H1 (cell line): ENCODE measurements around the gene VPS13A. TPM values are rescaled to one million over a fixed set of nuclear protein-coding genes. Genes with fewer than 3 reads are reported as not detected.

Experiments
- CTCF ChIA-PET: fragments of 300-600 bp; sonication (Branson Sonifier 250); formaldehyde crosslinking; loops from one replicate; lab custom pipeline; 2021; ENCODE audit not compliant: partially characterized antibody; lab: Charles Lee
- POLR2A ChIA-PET: fragments of 300-600 bp; sonication (Branson Sonifier 250); formaldehyde crosslinking; loops from one replicate; lab custom pipeline; 2021; ENCODE audit warnings: inconsistent platforms; ENCODE audit not compliant: partially characterized antibody; lab: Charles Lee
- DNase-seq, 2 experiments: peaks; one replicate each; pipeline versions ENCODE4 v3.0.0 to v3.0.0-alpha.2; 2010 to 2022; ENCODE audit warnings: low spot score in 2 of 2, low read depth in 1 of 2, mixed read lengths in 1 of 2
- FAIRE-seq: peaks from 2 replicates; lab custom pipeline; 2011; peaks lifted over from hg19 to GRCh38; lab: Jason Lieb, UNC
- H2AFZ ChIP-seq: 2 replicates; pipeline ENCODE4 v1.8.1; 2012; ENCODE audit warnings: low read length, inconsistent platforms
- H2AK5ac ChIP-seq: 2 replicates; pipeline ENCODE4 v1.6.1; 2013; ENCODE audit warnings: low read depth, low read length
- H2BK120ac ChIP-seq: replicated peaks from 2 replicates; pipeline ENCODE3; 2013; ENCODE audit warnings: low read depth, low read length, inconsistent platforms
- H2BK12ac ChIP-seq: 2 replicates; pipeline ENCODE4 v1.6.1; 2013; ENCODE audit warnings: low read depth, low read length
- H2BK15ac ChIP-seq: 2 replicates; pipeline ENCODE4 v1.6.1; 2013; ENCODE audit warnings: low read length
- H2BK20ac ChIP-seq: 2 replicates; pipeline ENCODE4 v1.6.1; 2013; ENCODE audit warnings: low read length
- H2BK5ac ChIP-seq: 2 replicates; pipeline ENCODE4 v1.6.1; 2013; ENCODE audit warnings: low read depth, low read length
- H3K14ac ChIP-seq: 2 replicates; pipeline ENCODE4 v1.6.1; 2013; ENCODE audit warnings: inconsistent platforms; ENCODE audit not compliant: insufficient read length
- H3K18ac ChIP-seq: 2 replicates; pipeline ENCODE4 v1.6.1; 2013; ENCODE audit warnings: low read length; ENCODE audit errors: extremely low read depth
- H3K23ac ChIP-seq: 2 replicates; pipeline ENCODE4 v1.6.1; 2013; ENCODE audit warnings: inconsistent platforms; ENCODE audit not compliant: insufficient read length
- H3K23me2 ChIP-seq: 2 replicates; pipeline ENCODE4 v1.6.1; 2013; ENCODE audit warnings: low read depth, low read length
- H3K27ac ChIP-seq: 2 replicates; pipeline ENCODE4 v1.6.1; 2011; ENCODE audit warnings: low read depth, low read length, inconsistent platforms
- H3K27me3 ChIP-seq, 4 experiments: replicated peaks in 1 of 4; 1 replicate in 1 of 4; 2 replicates in 3 of 4; pipeline versions ENCODE4 v1.6.1 to v1.8.1; 2011 to 2013; ENCODE audit warnings: low read length in 3 of 4, mild to moderate bottlenecking in 3 of 4, inconsistent platforms in 2 of 4, mixed read lengths in 2 of 4, moderate library complexity in 1 of 4; ENCODE audit not compliant: control insufficient read depth in 3 of 4, insufficient read depth in 3 of 4; ENCODE audit errors: extremely low read depth in 1 of 4
- H3K36me3 ChIP-seq, 4 experiments: 2 replicates each; pipeline versions ENCODE4 v1.6.1 to v1.8.1; 2011 to 2013; ENCODE audit warnings: mild to moderate bottlenecking in 4 of 4, low read length in 3 of 4, moderate library complexity in 2 of 4, control low read depth in 1 of 4, inconsistent platforms in 1 of 4; ENCODE audit not compliant: insufficient read depth in 4 of 4, control insufficient read depth in 2 of 4
- H3K4ac ChIP-seq: replicated peaks from 2 replicates; pipeline ENCODE3; 2013; ENCODE audit warnings: low read length, low read depth, mixed read lengths, inconsistent platforms; ENCODE audit not compliant: insufficient read length
- H3K4me1 ChIP-seq, 4 experiments: replicated peaks in 1 of 4; 1 replicate in 1 of 4; 2 replicates in 3 of 4; pipeline versions ENCODE4 v1.6.1 to v1.8.1; 2011 to 2013; ENCODE audit warnings: low read length in 3 of 4, inconsistent platforms in 2 of 4, mixed read lengths in 1 of 4; ENCODE audit not compliant: insufficient read depth in 4 of 4, control insufficient read depth in 3 of 4
- H3K4me2 ChIP-seq, 2 experiments: 2 replicates each; pipeline versions ENCODE4 v1.6.1 to v1.8.1; 2011 to 2013; ENCODE audit warnings: low read depth in 2 of 2, low read length in 2 of 2, control low read depth in 1 of 2, inconsistent platforms in 1 of 2, mild to moderate bottlenecking in 1 of 2; ENCODE audit not compliant: insufficient read depth in 1 of 2
- H3K4me3 ChIP-seq, 4 experiments: fragments of 200-600, 300-600 bp in 1 of 4; sonication (generic), shearing (Covaris generic), sonication (Bioruptor Twin) in 1 of 4; 2 replicates each; pipeline versions ENCODE4 v1.5.1 to v1.8.1; 2011 to 2016; ENCODE audit warnings: low read length in 4 of 4, low read depth in 3 of 4, control low read depth in 2 of 4, inconsistent platforms in 2 of 4, mild to moderate bottlenecking in 2 of 4, mixed read lengths in 1 of 4, moderate library complexity in 1 of 4; ENCODE audit not compliant: insufficient read depth in 2 of 4; ENCODE audit errors: extremely low read depth in 1 of 4
- H3K56ac ChIP-seq: replicated peaks from 2 replicates; pipeline ENCODE3; 2013; ENCODE audit warnings: low read depth, mild to moderate bottlenecking, mixed read lengths, low read length, inconsistent platforms; ENCODE audit not compliant: insufficient read length
- H3K79me1 ChIP-seq: 2 replicates; pipeline ENCODE4 v1.6.1; 2013; ENCODE audit warnings: low read depth, low read length, control low read depth
- H3K79me2 ChIP-seq, 2 experiments: 2 replicates each; pipeline versions ENCODE4 v1.6.1 to v1.8.1; 2012 to 2013; ENCODE audit warnings: low read length in 2 of 2, mild to moderate bottlenecking in 2 of 2, inconsistent platforms in 1 of 2; ENCODE audit not compliant: insufficient read depth in 2 of 2, control insufficient read depth in 1 of 2
- H3K9ac ChIP-seq, 4 experiments: replicated peaks in 1 of 4; 1 replicate in 1 of 4; 2 replicates in 3 of 4; pipeline versions ENCODE4 v1.6.1 to v1.8.1; 2011 to 2013; ENCODE audit warnings: low read depth in 3 of 4, low read length in 3 of 4, control low read depth in 2 of 4, mild to moderate bottlenecking in 2 of 4, moderate library complexity in 2 of 4, inconsistent platforms in 1 of 4; ENCODE audit errors: extremely low read depth in 1 of 4
- H3K9me3 ChIP-seq, 2 experiments: 2 replicates each; pipeline versions ENCODE4 v1.6.1 to v1.8.1; 2012 to 2013; ENCODE audit warnings: mild to moderate bottlenecking in 2 of 2, moderate library complexity in 2 of 2, control low read depth in 1 of 2, inconsistent platforms in 1 of 2, low read depth in 1 of 2, low read length in 1 of 2, mixed read lengths in 1 of 2; ENCODE audit not compliant: insufficient read depth in 2 of 2
- H4K20me1 ChIP-seq, 2 experiments: replicated peaks in 1 of 2; 2 replicates each; pipeline versions ENCODE3 to v1.8.1; 2011 to 2013; ENCODE audit warnings: inconsistent platforms in 2 of 2, low read length in 2 of 2, mild to moderate bottlenecking in 1 of 2; ENCODE audit not compliant: insufficient read depth in 2 of 2, control insufficient read depth in 1 of 2
- H4K5ac ChIP-seq: 2 replicates; pipeline ENCODE4 v1.6.1; 2013; ENCODE audit warnings: low read length, low read depth, mixed read lengths, inconsistent platforms; ENCODE audit not compliant: insufficient read length
- H4K8ac ChIP-seq: 2 replicates; pipeline ENCODE4 v1.8.0; 2013; ENCODE audit warnings: mild to moderate bottlenecking, moderate library complexity, low read length, inconsistent platforms; ENCODE audit not compliant: insufficient read depth; ENCODE audit errors: extremely low read depth
- H4K91ac ChIP-seq: replicated peaks from 2 replicates; pipeline ENCODE3; 2013; ENCODE audit warnings: low read length, mixed read lengths, inconsistent platforms; ENCODE audit not compliant: insufficient read length
- SP4 ChIP-seq: IDR thresholded peaks from 2 replicates; pipeline ENCODE4 v1.6.1; 2012; ENCODE audit warnings: low read length, inconsistent platforms
- TEAD4 ChIP-seq: IDR thresholded peaks from 2 replicates; pipeline ENCODE4 v1.6.1; 2012; ENCODE audit warnings: low read depth, low read length, inconsistent platforms, mixed read lengths
- polyA plus RNA-seq, 7 experiments: library from polyadenylated mRNA; depleted of rRNA in 3 of 7; stranded (reverse) in 5 of 7; unstranded in 2 of 7; fragments of >200 nt in 5 of 7; fragments of 200-250 nt in 2 of 7; gene quantifications; 1 replicate in 5 of 7; 2 replicates in 1 of 7; 4 replicates in 1 of 7; pipeline versions ENCODE4 v1.2.1 to v1.2.3, GENCODE V29; 2011 to 2013; ENCODE audit warnings: missing spikeins in 2 of 7, mixed read lengths in 2 of 7
- total RNA-seq: library from RNA; stranded (reverse); fragmentation: NEBNext Ultra II Directional; extraction: Animal tissue kit (Norgen Biotek cat#: 25700); gene quantifications from 2 replicates; pipeline ENCODE4 v1.2.1, GENCODE V29; 2021

Gene VPS13A
- total and polyA plus RNA-seq, 2 of the 8 experiments (the other 6 are each of a cell fraction or from before 2014, with no cell fraction given): 6.0 to 36.5 TPM

GRCh38 chr9:77290373-77290772 lies 113.0 kb downstream of the VPS13A start:
- H3K79me2 ChIP-seq: 0 out of 4 replicates have a peak, but pooled peaks cover 0 to 2% of the 10 kb centered on the region in 2 experiments
- no peak overlapping the region for H3K4me3 ChIP-seq
- H2BK20ac ChIP-seq: no peak overlapping the region
- no peaks in the 10 kb centered on the region; a peak in 1 of 4 replicates for H3K9me3 ChIP-seq
- H3K4ac ChIP-seq: no peak overlapping the region
- no peak overlapping the region for H2BK12ac ChIP-seq
- no peaks in the 10 kb centered on the region for H3K23me2 ChIP-seq
- no peak overlapping the region for H2BK120ac ChIP-seq
- no peaks in the 10 kb centered on the region for H3K79me1 ChIP-seq
- H4K5ac ChIP-seq: no peak overlapping the region
- H4K20me1 ChIP-seq: no peaks in the 10 kb centered on the region
- no peak overlapping the region for H2BK5ac ChIP-seq
- CTCF ChIA-PET: interaction anchor here (2.5 to 2.9 kb wide), 3 partner anchors 17 to 144 kb away, joined by 11 to 34 read pairs (median 11); no protein-coding TSS in a partner anchor
- no peak overlapping the region for H3K56ac ChIP-seq
- no peak overlapping the region for H4K91ac ChIP-seq
- H3K36me3 ChIP-seq: peaks cover 0 to 3% (median 1%) of the 10 kb centered on the region in 4 experiments; a peak in 3 of 8 replicates
- H3K4me1 ChIP-seq: peaks cover 0 to 11% (median 2%) of the 10 kb centered on the region in 4 experiments; a peak in 4 of 7 replicates
- no peak overlapping the region for H2BK15ac ChIP-seq
- no peak overlapping the region for H3K27ac ChIP-seq
- FAIRE-seq: no peak
- no peak overlapping the region for H3K23ac ChIP-seq
- no peaks in the 10 kb centered on the region for H3K27me3 ChIP-seq
- H3K14ac ChIP-seq: no peak overlapping the region
- no peak overlapping the region for H3K9ac ChIP-seq
- peak; percentile 56; the same call in 1 of the 2 replicates for TF ChIP-seq TEAD4
- no peak for TF ChIP-seq SP4
- TF ChIP-seq, all 59 proteins: peak for 1
- Histone ChIP-seq H4K8ac (no peak overlapping the region), H3K18ac (no peak overlapping the region), H2AK5ac (no peak overlapping the region), H3K4me2 (0 out of 4 replicates have a peak overlapping the region, but pooled peaks have one; percentile 10 to 32), H2AFZ (no peak overlapping the region)
- POLR2A ChIA-PET: no interaction called here
- DNase-seq: no peak
